Esophagus mucosa (tissue), 1 donor: ENCODE data around the gene CCDC159. TPM values are rescaled to one million over a fixed set of nuclear protein-coding genes. Genes with fewer than 3 reads are reported as not detected.
"Not testable (repeated sequence)": the region's sequence is repeated elsewhere in the genome, so short reads cannot be mapped to it uniquely, and the experiment has no call there.

Source experiments
- ATAC-seq: fragments of 200-7000 bp; cut with Tn5 transposase; one replicate; pipeline ENCODE4 v1.9.1; 2020
- total RNA-seq: library from RNA; stranded (reverse); gene quantifications from one replicate; pipeline ENCODE4 v1.2.4, GENCODE V29; 2023
- donor health status: DM: yes; HTN: yes; CAD: no.

CCDC159 gene
- total RNA-seq, 1 donor from 2014 or later: 7.4 TPM

DNA sequence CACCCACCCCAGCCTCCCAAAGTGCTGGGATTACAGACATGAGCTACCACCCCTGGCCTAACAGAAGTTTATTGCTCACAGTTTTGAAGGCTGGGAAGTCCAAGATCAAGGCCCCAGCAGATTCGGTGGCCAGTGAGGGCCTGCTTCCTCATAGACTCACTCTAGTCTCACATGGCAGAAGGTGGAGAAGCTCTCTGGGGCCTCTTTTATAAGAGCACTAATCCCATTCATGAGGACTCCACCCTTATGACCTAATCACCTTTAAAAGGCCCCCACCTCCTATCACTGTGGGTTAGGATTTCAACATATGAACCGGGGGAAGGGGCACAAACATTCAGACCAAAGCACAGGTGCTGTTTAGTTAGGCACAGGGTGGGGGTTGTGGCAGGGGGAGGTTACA lies 21.2 kb downstream of the CCDC159 start:
- no peak for ATAC-seq

GRCh38 chr19:11370744-11371143 lies 24.4 kb downstream of the CCDC159 start:
- ATAC-seq: no peak

GRCh38 chr19:11373166-11373884 lies 27.0 kb downstream of the CCDC159 start:
- ATAC-seq: no peak

- ATAC-seq: no peak
These were observed 27.6 kb downstream of the CCDC159 start for GRCh38 chr19:11373885-11374432.

DNA sequence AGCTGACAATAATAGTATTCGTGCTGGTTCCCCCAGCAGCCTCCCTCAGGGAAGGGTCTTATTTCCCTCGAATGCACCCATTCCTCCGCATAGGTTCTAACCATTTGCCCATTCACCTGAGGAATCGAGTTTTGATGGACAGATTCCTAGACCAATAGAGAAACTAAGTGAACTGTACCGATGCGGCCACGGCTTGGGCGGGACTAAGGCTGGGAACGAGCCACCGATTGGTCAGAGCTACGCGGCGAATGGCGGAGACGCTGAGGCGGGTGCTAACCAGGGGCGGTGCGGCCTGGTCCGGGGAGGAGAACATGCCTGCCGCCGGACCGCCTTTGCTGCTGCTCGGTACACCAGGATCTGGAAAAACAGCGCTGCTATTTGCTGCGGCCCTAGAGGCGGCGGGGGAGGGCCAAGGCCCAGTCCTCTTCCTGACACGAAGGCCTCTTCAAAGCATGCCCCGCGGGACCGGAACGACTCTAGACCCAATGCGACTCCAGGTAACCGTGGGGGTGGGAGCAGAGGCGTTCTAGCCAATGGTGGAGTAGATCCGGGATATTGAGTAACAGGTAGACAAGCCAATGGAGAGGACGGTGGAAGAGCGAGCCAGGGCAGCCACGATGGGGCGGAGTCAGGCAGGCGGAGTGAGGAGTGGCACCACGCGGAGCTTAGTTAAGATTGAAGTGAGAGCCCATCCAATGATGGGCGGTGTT lies 28.3 kb downstream of the CCDC159 start, which contains the start of gene SWSAP1:
TSS of gene SWSAP1 (plus strand) at position 234 of the 710 bp plus-strand sequence. CDS start at position 249, 15 bp downstream.
- ATAC-seq: peak; percentile 95

- peak; percentile 6 for ATAC-seq
These were observed 29.0 kb downstream of the CCDC159 start for GRCh38 chr19:11375143-11375948.

DNA sequence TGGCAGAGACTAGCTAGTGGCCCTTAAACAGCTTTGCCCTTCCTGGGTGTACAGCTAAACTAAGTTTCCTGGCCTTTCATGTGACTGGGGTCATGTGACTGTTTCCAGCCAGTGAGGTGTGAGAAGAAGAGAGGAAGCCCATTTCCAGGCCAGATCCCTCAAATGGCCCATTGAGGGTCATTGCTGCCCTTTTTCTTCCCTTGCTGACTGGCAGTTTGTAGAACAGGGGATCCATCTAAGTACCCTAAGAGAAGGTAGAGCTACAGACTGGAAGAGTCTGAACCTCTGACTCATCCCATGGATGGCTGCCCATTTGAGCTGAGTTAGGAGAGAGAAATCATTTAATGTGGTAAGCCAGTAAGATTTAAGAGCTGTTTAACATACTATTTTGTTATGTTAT lies 30.9 kb downstream of the CCDC159 start:
- ATAC-seq: no peak

- ATAC-seq: no peak
These were observed 31.4 kb downstream of the CCDC159 start for GRCh38 chr19:11377756-11378155.

DNA sequence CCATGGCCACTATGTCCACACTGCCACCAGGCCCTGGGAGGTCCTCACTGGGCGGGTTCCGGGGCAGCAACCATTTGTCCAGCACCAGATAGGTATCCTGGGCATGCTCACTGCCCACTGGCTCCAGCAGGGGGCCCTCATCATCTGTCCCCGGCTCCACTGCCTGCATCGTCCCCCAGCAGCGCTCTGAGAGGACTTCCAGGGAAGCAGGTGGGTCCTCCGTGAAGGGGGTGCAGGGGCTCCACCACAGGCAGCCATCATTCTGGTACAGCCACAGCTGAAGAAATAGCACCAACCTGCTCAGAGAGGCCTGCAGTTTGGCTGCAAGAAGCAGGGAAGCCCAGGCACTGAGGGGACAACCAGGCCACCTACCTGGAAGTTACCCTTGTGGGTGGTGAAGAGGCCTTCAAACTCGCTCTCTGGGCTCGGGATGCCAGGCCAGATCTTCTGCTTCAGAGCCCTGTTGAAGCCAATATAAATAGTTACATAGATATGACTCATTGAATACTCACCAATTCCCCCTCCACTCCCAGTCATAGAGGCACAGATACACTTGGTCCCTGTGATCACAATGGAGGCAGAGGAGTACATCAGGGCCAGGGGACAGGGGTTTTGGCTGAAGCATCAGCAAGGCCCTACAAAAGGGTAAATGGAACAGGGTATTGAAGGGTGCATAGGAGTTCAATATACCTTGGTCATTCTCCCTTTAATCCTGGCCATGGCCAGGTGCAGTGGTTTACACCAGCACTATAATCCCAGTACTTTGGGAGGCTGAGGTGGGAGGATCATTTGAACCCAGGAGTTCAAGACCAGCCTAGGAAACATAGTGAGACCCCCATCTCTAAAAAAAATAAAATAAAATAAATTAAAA lies 32.2 kb downstream of the CCDC159 start:
- no peak for ATAC-seq

GRCh38 chr19:11379269-11379845 lies 33.0 kb downstream of the CCDC159 start:
- ATAC-seq: not testable (repeated sequence)

DNA sequence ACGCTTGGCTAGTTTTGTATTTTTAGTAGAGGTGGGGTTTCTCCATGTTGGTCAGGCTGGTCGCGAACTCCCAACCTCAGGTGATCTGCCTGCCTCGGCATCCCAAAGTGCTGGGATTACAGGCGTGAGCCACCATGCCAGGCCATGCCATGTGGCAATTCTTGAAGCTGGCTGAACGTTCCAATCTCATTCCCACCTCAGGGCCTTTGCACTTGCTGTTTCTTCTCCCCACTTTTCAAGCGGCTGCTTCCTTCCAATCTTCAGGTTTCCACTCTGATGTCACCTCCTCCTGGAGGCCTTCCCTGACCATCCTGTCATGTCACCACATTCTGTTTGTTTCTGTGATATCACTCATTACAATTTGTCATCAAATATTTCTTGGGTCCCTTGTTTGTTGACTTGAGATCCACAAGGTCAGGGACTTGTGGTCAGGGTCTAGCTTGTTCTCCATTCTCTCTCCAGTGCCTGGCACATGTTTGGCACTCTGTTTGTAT lies 33.6 kb downstream of the CCDC159 start:
- no peak for ATAC-seq

DNA sequence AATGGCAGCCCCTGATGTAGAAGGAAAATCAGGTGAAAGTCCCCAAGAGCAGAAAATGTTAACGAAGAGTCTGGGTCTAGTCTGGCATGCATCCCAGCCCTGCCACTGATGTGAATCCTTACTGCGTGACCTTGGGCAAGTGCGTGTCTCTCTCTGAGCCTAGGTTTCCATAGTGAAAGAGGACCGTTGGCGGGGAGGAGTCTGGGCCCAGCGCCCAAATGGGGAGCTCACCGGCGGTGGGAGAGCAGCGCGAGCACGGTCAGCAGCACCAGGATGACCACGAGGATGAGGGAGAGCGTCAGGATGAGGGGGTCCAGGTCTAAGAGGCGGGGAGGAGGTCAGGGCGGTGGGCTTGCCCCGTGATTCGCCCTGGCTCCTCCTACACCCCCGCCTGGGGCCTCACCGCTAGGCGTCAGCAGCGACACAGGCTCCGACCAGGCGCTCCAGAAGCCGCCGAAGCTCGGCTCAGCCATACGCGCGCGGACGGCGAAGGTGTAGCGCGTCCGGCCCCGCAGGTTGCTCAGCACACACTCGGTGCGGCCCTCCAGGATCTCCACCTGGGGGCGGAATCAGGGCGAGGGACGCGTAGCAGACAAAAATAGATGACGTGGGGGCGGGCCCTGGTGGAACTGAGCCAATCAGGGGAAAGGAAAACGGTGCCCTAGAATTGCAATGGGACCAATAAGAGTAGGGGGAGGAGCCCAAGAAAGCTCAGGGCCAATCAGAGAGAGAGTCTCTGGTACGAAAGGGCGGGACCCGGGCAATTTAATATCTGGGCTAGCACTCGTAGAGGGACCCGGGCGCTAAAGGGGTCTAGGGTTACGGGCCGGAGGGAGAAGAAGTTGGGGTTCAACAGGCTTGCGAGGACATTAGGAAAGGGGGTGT lies 34.6 kb downstream of the CCDC159 start:
- peak; percentile 85 for ATAC-seq

DNA sequence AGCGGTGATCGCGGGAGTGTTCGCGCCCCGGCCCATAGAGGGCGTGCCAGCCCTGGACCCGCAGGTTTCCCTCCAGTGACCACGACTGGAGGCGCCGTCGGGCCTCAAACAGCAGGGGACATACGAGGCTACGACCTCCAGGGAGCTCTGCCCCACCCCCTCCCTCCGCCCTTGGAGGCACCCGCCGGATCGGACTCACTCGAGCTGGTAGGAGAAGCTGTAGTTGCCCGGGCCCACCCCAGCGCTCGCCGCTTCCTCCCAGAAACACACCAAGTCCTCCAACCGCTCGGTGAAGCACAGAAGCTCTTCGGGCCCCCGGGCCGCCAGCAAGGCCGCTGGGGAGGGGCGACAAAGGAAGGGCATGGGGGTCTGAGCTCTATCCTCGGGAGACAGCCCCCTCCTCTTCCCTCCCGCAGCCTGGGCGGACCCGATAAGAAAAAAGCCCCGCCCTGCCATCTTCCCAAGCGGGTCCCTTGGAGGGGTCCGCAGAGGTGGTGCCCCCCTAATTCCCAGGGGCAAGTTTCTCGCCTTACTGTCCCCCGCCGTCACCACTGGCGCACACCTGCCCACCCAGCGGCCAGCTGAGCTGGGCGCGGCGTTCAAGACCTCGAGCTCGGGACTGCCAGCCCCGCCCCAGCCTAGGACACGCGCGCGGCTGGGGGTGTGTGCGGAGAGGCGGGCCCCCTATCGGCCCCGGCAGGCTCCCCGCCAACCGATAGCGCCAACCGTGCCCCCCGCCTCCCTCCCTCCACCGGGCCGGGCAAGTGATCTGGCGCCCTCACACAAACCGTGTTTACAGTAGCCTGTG lies 36.8 kb downstream of the CCDC159 start:
- ATAC-seq: no peak

- ATAC-seq: no peak
These were observed 37.4 kb downstream of the CCDC159 start for GRCh38 chr19:11383706-11384048.

- no peak for ATAC-seq
These were observed 38.4 kb downstream of the CCDC159 start for GRCh38 chr19:11384778-11385129.

- no peak for ATAC-seq
These were observed 41.1 kb downstream of the CCDC159 start for GRCh38 chr19:11387162-11388034.

DNA sequence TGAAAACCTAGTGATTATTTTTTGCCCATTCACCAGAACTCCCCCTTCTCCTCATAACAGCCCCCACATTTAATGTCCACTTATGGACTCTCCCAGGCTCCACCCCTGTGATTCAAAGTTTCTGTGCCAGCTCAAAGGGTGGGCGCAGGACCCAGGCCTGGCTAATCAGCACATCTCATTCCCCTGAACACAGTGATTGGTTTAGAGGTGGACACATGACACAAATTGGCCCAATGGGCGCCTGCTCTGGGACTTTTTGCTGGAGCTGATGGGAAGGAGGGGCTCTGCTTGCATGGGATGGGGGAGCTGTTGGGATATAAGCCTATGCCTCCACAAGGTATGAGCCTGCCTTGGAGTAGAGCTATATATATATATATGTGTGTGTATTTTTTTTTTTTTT lies 44.0 kb downstream of the CCDC159 start:
- ATAC-seq: no peak

DNA sequence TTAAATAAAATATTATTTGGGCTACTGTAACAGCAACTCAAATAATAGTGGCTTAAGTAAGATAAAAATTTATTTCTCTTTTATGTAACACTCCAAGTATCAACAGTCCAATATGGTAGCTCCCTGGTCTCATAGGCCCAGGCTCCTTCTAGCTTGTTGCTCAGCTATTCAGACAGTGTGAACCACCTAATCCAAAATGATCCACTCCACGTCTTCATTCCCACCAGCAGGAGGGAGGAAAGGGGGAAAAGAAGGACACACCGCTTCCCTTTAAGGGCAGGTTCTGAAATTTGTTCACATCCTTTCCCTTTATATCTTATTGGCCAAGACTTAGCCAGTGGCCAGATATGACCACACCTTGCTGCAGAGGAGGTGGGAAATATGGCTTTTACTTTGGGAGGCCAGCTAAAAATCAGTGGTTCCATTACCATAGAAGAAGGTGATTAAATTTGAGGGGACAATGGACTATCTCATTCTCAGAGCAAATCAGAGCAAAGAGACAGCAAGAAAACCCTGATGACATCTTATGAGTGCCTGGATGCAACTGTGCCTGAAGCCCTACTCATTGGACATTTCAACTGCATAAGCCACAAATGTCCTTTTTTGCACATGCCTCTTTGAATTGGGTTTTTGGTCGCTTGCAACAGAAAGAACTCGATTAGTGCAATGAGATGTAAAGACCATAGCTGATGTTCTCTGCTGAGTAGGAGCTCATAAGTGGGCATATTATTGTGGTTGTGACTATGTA lies 44.8 kb downstream of the CCDC159 start:
- no peak for ATAC-seq
